NCI-H2029 treated with DMSO at 0.1 percent for 48 hours (cell line): ENCODE results near the gene PDE6G.

Experiments used
- DNase-seq: peaks from one replicate; lab custom pipeline; 2025; lab: John Stamatoyannopoulos, UW

Gene PDE6G

GRCh38 chr17:81662002-81662401 is 5.7 kb upstream of the PDE6G start:
- no peak for DNase-seq

- no peak for DNase-seq
These were observed 4.1 kb upstream of the PDE6G start for GRCh38 chr17:81660441-81660840.

GRCh38 chr17:81659038-81659437 is 2.7 kb upstream of the PDE6G start:
- DNase-seq: no peak

GRCh38 chr17:81656835-81657234 is 493 bp upstream of the PDE6G start:
- DNase-seq: no peak

GRCh38 chr17:81655378-81656117 is 794 bp downstream of the PDE6G start:
- no peak for DNase-seq

GRCh38 chr17:81652906-81653771 is 3.2 kb downstream of the PDE6G start:
- no peak for DNase-seq

- DNase-seq: no peak
These were observed 4.7 kb downstream of the PDE6G start for GRCh38 chr17:81651692-81652091.

GRCh38 chr17:81650951-81651350 is 5.4 kb downstream of the PDE6G start:
- DNase-seq: no peak

GRCh38 chr17:81648707-81649085 is 7.6 kb downstream of the PDE6G start:
- DNase-seq: no peak

- DNase-seq: no peak
These were observed 8.2 kb downstream of the PDE6G start for GRCh38 chr17:81648013-81648706.

GRCh38 chr17:81647640-81648012 is 8.7 kb downstream of the PDE6G start:
- no peak for DNase-seq

- DNase-seq: no peak
These were observed 9.3 kb downstream of the PDE6G start for GRCh38 chr17:81646869-81647600.

GRCh38 chr17:81644976-81645952 is 11.1 kb downstream of the PDE6G start:
- no peak for DNase-seq

- no peak for DNase-seq
These were observed 11.8 kb downstream of the PDE6G start for GRCh38 chr17:81644496-81644895.

GRCh38 chr17:81641825-81642489 is 14.4 kb downstream of the PDE6G start:
- no peak for DNase-seq

GRCh38 chr17:81640011-81640410 is 16.3 kb downstream of the PDE6G start:
- DNase-seq: no peak

GRCh38 chr17:81638683-81639082 is 17.7 kb downstream of the PDE6G start:
- DNase-seq: no peak

- peak; percentile 9 for DNase-seq
These were observed 19.6 kb downstream of the PDE6G start, which contains the start of the genes NPLOC4 and TSPAN10 for GRCh38 chr17:81636505-81637288. TSS of gene NPLOC4 (minus strand) at chr17:81637112. CDS start at chr17:81636930, 182 bp downstream. TSS of gene TSPAN10 (plus strand) at chr17:81637196. CDS start at chr17:81642413, 5,217 bp downstream.

- DNase-seq: no peak
These were observed 20.3 kb downstream of the PDE6G start for GRCh38 chr17:81635973-81636504.
